ENCODE measurements around the gene TLR8. TPM values are rescaled to one million over a fixed set of nuclear protein-coding genes. Genes with fewer than 3 reads are reported as not detected.

Gene TLR8
- total RNA-seq, 1 donor: not detected

DNA sequence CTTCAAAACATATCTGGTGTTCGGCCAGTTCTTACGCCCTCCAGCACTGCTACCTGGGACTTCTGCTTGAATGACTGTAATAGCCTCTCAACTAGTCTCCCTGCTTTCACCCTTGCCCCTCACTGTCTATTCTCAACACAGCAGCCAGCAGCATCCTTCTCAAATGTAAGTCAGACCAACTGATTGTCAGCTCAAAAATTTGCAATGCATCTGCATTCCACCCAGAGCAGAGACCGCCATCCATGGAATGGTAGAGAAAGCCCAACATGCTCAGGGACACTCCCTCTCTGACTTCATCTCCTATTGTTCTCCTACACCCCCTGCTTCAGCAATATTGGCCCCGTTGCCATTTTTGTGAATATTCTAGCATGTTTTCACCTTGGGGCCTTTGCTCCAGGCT is 33.7 kb upstream of the TLR8 start:
- H3K4me3 ChIP-seq (ENCODE audit: low read depth, low read length): no peak overlapping the region
- TF ChIP-seq, protein P1, sequence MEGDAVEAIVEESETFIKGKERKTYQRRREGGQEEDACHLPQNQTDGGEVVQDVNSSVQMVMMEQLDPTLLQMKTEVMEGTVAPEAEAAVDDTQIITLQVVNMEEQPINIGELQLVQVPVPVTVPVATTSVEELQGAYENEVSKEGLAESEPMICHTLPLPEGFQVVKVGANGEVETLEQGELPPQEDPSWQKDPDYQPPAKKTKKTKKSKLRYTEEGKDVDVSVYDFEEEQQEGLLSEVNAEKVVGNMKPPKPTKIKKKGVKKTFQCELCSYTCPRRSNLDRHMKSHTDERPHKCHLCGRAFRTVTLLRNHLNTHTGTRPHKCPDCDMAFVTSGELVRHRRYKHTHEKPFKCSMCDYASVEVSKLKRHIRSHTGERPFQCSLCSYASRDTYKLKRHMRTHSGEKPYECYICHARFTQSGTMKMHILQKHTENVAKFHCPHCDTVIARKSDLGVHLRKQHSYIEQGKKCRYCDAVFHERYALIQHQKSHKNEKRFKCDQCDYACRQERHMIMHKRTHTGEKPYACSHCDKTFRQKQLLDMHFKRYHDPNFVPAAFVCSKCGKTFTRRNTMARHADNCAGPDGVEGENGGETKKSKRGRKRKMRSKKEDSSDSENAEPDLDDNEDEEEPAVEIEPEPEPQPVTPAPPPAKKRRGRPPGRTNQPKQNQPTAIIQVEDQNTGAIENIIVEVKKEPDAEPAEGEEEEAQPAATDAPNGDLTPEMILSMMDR (IDR thresholded peaks at IDR 0.05; ENCODE audit: insufficient read depth, low read length): no peak
- no peak for DNase-seq (ENCODE audit: low read depth)

GRCh38 chrX:12874581-12874980 is 31.8 kb upstream of the TLR8 start:
- no peak overlapping the region for H3K4me3 ChIP-seq (ENCODE audit: low read depth, low read length)
- no peak for DNase-seq (ENCODE audit: low read depth)
- TF ChIP-seq, protein P1 (IDR thresholded peaks at IDR 0.05; ENCODE audit: insufficient read depth, low read length): no peak

DNA sequence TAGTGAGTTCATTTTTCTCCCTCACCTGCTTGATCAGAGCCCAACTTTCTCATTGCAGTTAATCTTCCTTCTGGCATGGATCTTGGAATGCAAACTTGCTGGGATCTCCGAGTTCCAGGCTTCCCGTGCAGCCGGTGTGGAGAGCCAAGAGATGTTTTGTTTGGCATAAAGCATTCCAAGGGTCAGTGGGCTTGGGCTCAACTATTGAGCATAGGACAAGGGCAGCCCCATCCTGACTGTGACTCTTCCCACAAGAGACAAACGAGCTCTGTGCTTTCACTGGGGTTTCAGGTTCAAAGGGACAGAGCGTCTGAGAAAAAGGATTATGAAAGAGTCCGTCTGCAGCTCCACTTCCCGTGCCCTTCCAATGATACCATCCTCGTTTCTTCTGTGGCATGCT is 29.0 kb upstream of the TLR8 start:
- TF ChIP-seq, protein P1 (IDR thresholded peaks at IDR 0.05; ENCODE audit: insufficient read depth, low read length): no peak
- no peak for DNase-seq (ENCODE audit: low read depth)
- no peak overlapping the region for H3K4me3 ChIP-seq (ENCODE audit: low read depth, low read length)

DNA sequence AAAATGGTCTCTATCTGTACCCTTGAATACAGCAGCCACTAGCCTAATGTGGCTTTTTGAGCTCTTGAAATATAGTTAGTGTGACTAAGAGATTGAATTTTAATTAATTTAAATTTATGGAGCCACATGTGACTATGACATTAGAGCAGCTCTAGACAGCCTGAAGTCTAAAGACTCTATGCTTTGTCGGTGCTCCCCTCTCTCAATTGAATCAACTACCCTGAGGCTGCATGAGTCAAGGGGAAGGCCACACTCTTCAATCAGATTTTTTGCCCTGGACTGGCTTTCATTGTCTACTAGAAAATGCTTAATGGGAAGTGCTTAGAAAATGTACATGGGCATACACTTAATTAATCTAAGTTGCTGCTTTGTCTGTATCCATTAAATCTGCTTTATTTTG is 27.9 kb upstream of the TLR8 start:
- DNase-seq (ENCODE audit: low read depth): no peak
- H3K4me3 ChIP-seq (ENCODE audit: low read depth, low read length): no peak overlapping the region
- TF ChIP-seq, protein P1 (IDR thresholded peaks at IDR 0.05; ENCODE audit: insufficient read depth, low read length): no peak

GRCh38 chrX:12881914-12882313 is 24.5 kb upstream of the TLR8 start:
- H3K4me3 ChIP-seq (ENCODE audit: low read depth, low read length): no peak overlapping the region
- no peak for DNase-seq (ENCODE audit: low read depth)
- TF ChIP-seq, protein P1 (IDR thresholded peaks at IDR 0.05; ENCODE audit: insufficient read depth, low read length): no peak

GRCh38 chrX:12885508-12885907 is 20.9 kb upstream of the TLR8 start:
- TF ChIP-seq, protein P1 (IDR thresholded peaks at IDR 0.05; ENCODE audit: insufficient read depth, low read length): no peak
- no peak for DNase-seq (ENCODE audit: low read depth)

GRCh38 chrX:12886545-12886944 is 19.9 kb upstream of the TLR8 start:
- no peak for DNase-seq (ENCODE audit: low read depth)
- TF ChIP-seq, protein P1 (IDR thresholded peaks at IDR 0.05; ENCODE audit: insufficient read depth, low read length): no peak
- H3K4me3 ChIP-seq (ENCODE audit: low read depth, low read length): no peak overlapping the region

More at GRCh38 chrX:12885508-12885907, 20.9 kb upstream of the TLR8 start:
- H3K4me3 ChIP-seq (ENCODE audit: low read depth, low read length): no peak overlapping the region
